Thyroid gland (tissue), 4 donors: ENCODE data around the gene MKI67. TPM values are rescaled to one million over a fixed set of nuclear protein-coding genes. Genes with fewer than 3 reads are reported as not detected.
A peak's percentile ranks its signal among the peaks of the same experiment; 100 is the strongest.

ENCODE experiments used
- DNase-seq, 2 donors: peaks; one replicate each; pipeline ENCODE4 v3.0.0-alpha.2; 2019
- H3K27ac ChIP-seq, 3 donors: fragments of 200-600 bp; sonication (generic); 1 replicate in 2 of 3; 2 replicates in 1 of 3; pipeline ENCODE4 v1.5.1; 2016 to 2019; ENCODE audit warnings: mild to moderate bottlenecking in 1 of 3, moderate library complexity in 1 of 3
- H3K27me3 ChIP-seq: fragments of 200-600 bp; sonication (generic); one replicate; pipeline ENCODE4 v1.5.1; 2019
- H3K36me3 ChIP-seq, 2 donors: fragments of 200-600 bp; sonication (generic); one replicate each; pipeline ENCODE4 v1.5.1; 2016 to 2019
- H3K4me1 ChIP-seq, 2 donors: fragments of 200-600 bp; sonication (generic); one replicate each; pipeline ENCODE4 v1.5.1; 2017 to 2019
- H3K4me3 ChIP-seq, 3 donors: fragments of 200-600 bp; sonication (generic); replicated peaks in 1 of 3; 1 replicate in 2 of 3; 2 replicates in 1 of 3; pipeline ENCODE4 v1.5.1; 2016; ENCODE audit warnings: mild to moderate bottlenecking in 1 of 3
- H3K9me3 ChIP-seq: fragments of 200-600 bp; sonication (generic); one replicate; pipeline ENCODE4 v1.5.1; 2017
- POLR2A ChIP-seq, 2 donors: fragments of 450-650 bp; IDR thresholded peaks; one replicate each; pipeline ENCODE4 v1.6.1; 2017; ENCODE audit warnings: antibody characterized with exemption in 2 of 2, mild to moderate bottlenecking in 2 of 2, moderate library complexity in 1 of 2
- WGBS, 2 donors: methylation state at CpG; one replicate each; pipeline ENCODE4 v1.1.5; 2017; 5-methylcytosine and 5-hydroxymethylcytosine counted together
- intact Hi-C: fragments of 100-400 bp; cut with DNase I; formaldehyde crosslinking; loops from one replicate; pipeline ENCODE4 v1.15.1; 2023
- total RNA-seq, 4 donors: library from RNA; depleted of rRNA; stranded (reverse); fragments of >200 nt; gene quantifications; one replicate each; pipeline ENCODE4 v1.2.3, GENCODE V29; 2016
- TF ChIP-seq, protein P1 (sequence below), 6 experiments: fragments of 200-600 bp in 3 of 6; fragments of 450-650 bp in 3 of 6; sonication (generic) in 3 of 6; IDR thresholded peaks; one replicate each; pipeline ENCODE4 v1.5.1; 2016 to 2019; ENCODE audit warnings: antibody characterized with exemption in 6 of 6, mild to moderate bottlenecking in 2 of 6, inconsistent platforms in 1 of 6, moderate library complexity in 1 of 6

The MKI67 gene
- total RNA-seq, 4 donors from 2014 or later: 0.24 to 1.9 (median 0.76) TPM

DNA sequence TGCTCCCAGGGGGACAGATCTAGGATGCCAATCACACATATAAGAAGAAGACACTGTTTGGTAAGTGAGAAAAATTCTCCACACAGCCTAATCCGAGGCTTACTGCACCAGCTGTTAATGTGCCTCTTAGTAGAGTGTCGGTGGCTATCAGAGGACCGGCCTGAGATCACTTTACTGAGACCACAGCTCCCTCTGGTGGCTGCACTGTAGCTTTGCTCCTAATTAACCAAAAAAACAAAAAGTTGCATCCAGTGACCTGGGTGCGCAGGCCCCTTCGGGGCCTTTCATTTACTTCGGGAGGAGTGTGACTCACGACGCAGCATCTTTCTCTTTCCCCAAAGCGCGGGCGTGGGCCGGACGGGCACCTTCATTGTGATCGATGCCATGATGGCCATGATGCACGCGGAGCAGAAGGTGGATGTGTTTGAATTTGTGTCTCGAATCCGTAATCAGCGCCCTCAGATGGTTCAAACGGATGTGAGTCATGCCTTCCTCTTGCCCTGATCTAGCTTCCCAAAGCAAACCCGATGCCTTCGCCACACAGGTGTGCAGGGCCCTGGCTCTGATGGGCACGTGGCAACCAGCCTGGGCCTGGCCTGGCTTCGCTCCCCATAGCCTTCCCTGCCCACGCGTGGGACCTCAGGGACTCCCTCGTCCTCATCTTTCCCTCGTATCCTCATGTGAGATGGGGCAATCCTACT, 56.7 kb downstream of the MKI67 start:
- H3K4me3 ChIP-seq: no peak overlapping the region
- intact Hi-C loops: no loop called here
- no peaks in the 10 kb centered on the region for H3K36me3 ChIP-seq
- TF ChIP-seq, protein P1, sequence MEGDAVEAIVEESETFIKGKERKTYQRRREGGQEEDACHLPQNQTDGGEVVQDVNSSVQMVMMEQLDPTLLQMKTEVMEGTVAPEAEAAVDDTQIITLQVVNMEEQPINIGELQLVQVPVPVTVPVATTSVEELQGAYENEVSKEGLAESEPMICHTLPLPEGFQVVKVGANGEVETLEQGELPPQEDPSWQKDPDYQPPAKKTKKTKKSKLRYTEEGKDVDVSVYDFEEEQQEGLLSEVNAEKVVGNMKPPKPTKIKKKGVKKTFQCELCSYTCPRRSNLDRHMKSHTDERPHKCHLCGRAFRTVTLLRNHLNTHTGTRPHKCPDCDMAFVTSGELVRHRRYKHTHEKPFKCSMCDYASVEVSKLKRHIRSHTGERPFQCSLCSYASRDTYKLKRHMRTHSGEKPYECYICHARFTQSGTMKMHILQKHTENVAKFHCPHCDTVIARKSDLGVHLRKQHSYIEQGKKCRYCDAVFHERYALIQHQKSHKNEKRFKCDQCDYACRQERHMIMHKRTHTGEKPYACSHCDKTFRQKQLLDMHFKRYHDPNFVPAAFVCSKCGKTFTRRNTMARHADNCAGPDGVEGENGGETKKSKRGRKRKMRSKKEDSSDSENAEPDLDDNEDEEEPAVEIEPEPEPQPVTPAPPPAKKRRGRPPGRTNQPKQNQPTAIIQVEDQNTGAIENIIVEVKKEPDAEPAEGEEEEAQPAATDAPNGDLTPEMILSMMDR (IDR thresholded peaks at IDR 0.05): peak; percentile 68 to 83 (median 82)
- TF ChIP-seq POLR2A (IDR thresholded peaks at IDR 0.05): no peak
- peak; percentile 55 to 74 for DNase-seq
- no peaks in the 10 kb centered on the region for H3K4me1 ChIP-seq
- no peak overlapping the region for H3K27ac ChIP-seq
- H3K27me3 ChIP-seq: no peaks in the 10 kb centered on the region
- H3K9me3 ChIP-seq: no peaks in the 10 kb centered on the region
- WGBS, 2 donors: 36 to 41% methylated on average over 21 to 27 of the region's 28 CpGs

DNA sequence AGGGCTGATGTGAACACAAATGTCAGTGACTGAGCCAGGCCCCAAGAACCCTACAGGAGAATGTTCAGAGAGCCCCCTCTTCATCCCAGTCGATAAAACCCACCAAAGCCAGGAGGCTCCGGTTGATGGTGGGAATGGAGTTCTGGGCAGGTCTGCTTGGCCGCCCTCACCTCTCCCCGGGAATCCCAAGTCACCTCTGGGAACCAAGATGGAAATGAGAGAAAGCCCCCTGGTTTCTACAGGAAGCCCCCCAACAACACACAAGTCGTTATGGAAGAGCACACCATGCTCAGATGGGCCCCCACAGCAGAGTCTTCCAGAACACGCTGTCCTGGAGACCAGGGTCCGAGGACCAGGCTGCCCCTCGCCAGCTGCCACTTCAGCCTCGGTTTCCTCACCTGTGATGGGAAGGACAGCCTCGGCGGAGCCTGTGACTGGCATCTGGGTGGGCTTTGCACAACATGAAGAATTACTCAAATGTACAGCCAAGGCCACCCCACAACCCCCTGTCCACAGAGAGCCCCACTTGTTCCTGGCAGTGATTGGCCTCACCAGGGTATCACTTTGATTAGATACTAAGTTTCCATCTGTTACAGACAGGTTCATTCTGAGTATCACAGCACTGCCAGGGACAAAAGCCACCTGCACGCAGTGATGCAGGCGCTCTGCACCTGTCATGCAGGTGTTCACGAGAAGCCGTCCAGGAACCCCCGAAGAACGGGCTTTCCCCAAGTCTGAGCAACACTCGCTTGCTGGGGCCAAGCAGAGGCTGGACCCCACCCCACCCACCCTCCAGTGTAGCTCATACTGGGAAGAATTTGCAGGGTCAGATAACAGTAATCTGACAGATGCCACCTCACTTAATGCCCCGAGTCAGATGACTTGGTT, 57.6 kb downstream of the MKI67 start:
- intact Hi-C loops: no loop called here
- H3K4me3 ChIP-seq: no peak overlapping the region
- WGBS, 2 donors: 92 to 94% methylated on average over 19 of the region's 19 CpGs
- no peak overlapping the region for H3K27ac ChIP-seq
- H3K9me3 ChIP-seq: no peaks in the 10 kb centered on the region
- no peaks in the 10 kb centered on the region for H3K27me3 ChIP-seq
- TF ChIP-seq, protein P1 (IDR thresholded peaks at IDR 0.05): no peak
- DNase-seq: no peak
- H3K4me1 ChIP-seq: peaks cover 0 to 8% of the 10 kb centered on the region in 2 donors
- H3K36me3 ChIP-seq: no peaks in the 10 kb centered on the region

DNA sequence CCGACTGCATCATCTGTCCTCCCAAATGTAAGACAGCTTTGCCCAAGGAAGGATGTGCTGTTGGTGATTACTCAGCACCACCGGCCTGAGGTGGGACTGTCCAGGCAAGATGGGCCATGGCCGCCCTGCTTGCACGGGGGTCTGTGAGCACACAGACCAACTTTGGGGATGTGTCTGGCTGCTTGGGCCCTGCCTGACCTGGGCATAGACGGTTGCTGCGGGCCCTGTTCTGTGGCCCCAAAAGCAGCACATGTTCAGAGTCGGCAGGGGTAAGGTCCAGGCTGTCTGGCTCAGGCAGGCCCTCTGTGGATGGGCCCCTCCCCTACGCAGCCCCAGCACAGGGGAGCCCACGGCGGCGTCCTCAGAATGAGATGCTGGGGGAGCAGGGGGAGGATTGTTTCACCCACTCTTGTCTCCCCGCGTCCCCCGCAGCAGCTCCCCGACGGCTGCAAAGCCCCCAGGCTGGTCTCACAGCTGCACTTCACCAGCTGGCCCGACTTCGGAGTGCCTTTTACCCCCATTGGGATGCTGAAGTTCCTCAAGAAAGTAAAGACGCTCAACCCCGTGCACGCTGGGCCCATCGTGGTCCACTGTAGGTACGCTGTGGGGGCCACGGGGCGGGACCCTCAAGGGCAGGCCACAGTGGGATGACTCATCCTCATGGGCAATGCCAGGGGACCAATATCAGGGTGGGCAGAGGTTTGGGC, 58.4 kb downstream of the MKI67 start:
- WGBS, 2 donors: 95% methylated on average over 18 to 24 of the region's 25 CpGs
- no peaks in the 10 kb centered on the region for H3K36me3 ChIP-seq

DNA sequence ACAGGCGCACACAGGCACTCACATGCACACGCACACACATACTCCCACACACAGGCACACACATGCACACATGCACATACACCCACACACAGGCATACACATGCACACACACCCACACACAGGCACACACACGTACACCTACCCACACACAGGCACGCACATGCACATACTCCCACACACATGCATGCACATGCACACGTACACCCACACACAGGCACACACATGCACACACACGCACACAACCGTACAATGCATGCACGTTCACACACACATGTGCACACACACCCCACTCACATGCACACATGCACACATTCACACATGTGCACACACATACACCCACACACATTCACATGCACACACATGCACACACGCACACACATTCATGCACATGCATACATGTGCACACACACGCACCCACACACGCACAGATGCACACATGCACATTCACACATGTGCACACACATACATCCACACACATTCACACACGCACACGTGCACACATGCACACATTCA, 59.3 kb downstream of the MKI67 start:
- Histone ChIP-seq H3K27me3 (no peaks in the 10 kb centered on the region), H3K4me1 (peaks cover 0 to 23% of the 10 kb centered on the region in 2 donors), H3K4me3 (no peak overlapping the region), H3K36me3 (no peaks in the 10 kb centered on the region), H3K9me3 (no peaks in the 10 kb centered on the region), H3K27ac (no peak overlapping the region)
- DNase-seq: no peak
- TF ChIP-seq, protein P1 (IDR thresholded peaks at IDR 0.05): no peak
- no peak for TF ChIP-seq POLR2A (IDR thresholded peaks at IDR 0.05)
- intact Hi-C loops: no loop called here
- 82 to 85% methylated on average over 13 of the region's 13 CpGs for WGBS, 2 donors

More for the DNA sequence above, 58.4 kb downstream of the MKI67 start:
- Histone ChIP-seq H3K27me3 (no peaks in the 10 kb centered on the region), H3K4me3 (no peak overlapping the region), H3K9me3 (no peaks in the 10 kb centered on the region), H3K4me1 (peaks cover 0 to 15% of the 10 kb centered on the region in 2 donors), H3K27ac (no peak overlapping the region)
- intact Hi-C loops: no loop called here
- no peak for DNase-seq
- TF ChIP-seq, protein P1 (IDR thresholded peaks at IDR 0.05): no peak
